ENCODE results near the gene OR6B3. TPM values are rescaled to one million over a fixed set of nuclear protein-coding genes. Genes with fewer than 3 reads are reported as not detected.

Gene OR6B3
- total and polyA plus RNA-seq, 8 donors: not detected

DNA sequence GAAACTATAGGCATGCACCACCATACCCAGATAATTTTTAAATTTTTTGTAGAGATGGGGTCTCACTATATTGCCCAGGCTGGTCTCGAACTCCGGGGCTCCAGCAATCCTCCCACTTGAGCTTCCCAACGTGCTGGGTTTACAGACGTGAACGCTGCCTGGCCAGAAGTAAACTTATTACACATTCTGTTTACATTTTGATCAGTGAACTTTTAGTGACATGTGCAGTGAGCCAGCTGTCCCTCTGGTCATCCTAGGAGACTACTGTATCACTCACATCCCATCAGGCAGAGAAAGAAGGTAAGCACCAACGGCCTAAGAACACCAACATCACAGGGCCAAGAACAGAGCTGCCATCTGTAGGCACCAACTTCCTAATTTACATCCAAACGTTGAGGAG lies 50.3 kb downstream of the OR6B3 start:
- Histone ChIP-seq H3K4me3 (no peak overlapping the region), H3K4me1 (no peaks in the 10 kb centered on the region), H3K27me3 (no peaks in the 10 kb centered on the region), H3K36me3 (peaks cover 0 to 99% of the 10 kb centered on the region in 2 donors), H3K27ac (no peak overlapping the region), H3K9me3 (no peaks in the 10 kb centered on the region)
- no peak for DNase-seq
- intact Hi-C loops (cut with DNase I): no loop called here
- ATAC-seq: no peak
- TF ChIP-seq, protein P1, sequence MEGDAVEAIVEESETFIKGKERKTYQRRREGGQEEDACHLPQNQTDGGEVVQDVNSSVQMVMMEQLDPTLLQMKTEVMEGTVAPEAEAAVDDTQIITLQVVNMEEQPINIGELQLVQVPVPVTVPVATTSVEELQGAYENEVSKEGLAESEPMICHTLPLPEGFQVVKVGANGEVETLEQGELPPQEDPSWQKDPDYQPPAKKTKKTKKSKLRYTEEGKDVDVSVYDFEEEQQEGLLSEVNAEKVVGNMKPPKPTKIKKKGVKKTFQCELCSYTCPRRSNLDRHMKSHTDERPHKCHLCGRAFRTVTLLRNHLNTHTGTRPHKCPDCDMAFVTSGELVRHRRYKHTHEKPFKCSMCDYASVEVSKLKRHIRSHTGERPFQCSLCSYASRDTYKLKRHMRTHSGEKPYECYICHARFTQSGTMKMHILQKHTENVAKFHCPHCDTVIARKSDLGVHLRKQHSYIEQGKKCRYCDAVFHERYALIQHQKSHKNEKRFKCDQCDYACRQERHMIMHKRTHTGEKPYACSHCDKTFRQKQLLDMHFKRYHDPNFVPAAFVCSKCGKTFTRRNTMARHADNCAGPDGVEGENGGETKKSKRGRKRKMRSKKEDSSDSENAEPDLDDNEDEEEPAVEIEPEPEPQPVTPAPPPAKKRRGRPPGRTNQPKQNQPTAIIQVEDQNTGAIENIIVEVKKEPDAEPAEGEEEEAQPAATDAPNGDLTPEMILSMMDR (IDR thresholded peaks at IDR 0.05): no peak

DNA sequence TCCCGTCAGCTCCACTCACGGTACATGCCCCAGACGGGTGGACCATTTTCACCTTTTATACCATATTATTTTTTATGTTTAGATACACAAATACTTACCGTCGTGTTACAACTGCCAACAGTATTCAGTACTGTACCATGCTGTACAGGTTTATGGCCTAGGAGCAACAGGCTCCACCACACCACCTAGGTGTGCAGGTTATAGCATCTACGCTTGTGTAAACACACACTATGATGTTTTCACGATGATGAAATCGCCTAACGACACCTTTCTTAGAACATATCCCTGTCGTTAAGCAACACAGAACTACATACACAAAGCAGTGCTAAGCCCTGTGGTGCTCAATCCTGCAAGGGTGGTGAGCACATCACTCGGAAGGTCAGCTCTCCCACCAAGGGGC lies 52.6 kb downstream of the OR6B3 start:
- TF ChIP-seq, protein P1 (IDR thresholded peaks at IDR 0.05): no peak
- ATAC-seq: no peak
- Histone ChIP-seq H3K36me3 (peaks cover 0 to 90% of the 10 kb centered on the region in 2 donors), H3K4me3 (no peak overlapping the region), H3K27me3 (no peaks in the 10 kb centered on the region), H3K9me3 (no peaks in the 10 kb centered on the region), H3K27ac (no peak overlapping the region), H3K4me1 (no peaks in the 10 kb centered on the region)
- intact Hi-C loops (cut with DNase I): no loop called here
- no peak for DNase-seq

DNA sequence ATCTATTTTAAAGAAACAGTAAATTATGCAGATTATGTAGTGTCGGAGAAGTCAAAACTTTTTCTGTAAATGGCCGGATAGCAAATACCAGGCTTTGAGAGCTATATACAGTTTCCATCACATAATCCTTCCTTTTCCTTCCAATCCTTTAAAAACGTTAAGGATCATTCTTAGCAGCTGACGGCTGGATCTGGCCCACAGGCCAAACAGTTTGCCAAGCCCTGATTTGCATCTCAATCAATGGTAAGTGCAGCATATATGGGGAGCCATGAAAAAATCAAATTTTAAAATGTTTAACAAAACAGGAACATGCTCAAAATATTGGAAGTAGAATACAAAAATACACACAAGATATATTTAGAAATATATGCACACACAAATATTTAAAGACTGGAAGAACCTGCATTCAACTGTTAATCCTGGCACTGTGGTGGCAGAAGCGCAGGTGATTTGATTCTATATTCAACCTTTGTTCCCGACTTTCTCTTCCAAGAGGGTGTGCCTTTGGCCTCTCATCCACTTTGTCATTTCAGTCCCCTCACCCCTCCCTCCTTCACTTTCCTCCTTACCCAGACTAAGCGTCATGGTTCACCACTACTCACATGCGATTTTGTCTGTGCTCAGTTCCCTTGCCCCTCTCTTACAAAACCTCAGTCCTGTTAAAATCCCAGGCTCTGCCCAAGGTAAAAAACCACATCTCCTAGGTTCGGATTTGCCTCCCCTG lies 55.5 kb downstream of the OR6B3 start:
- TF ChIP-seq, protein P1 (IDR thresholded peaks at IDR 0.05): no peak
- H3K4me3 ChIP-seq: no peak overlapping the region
- H3K27ac ChIP-seq: no peak overlapping the region
- ATAC-seq (no peak), DNase-seq (no peak)
- no peaks in the 10 kb centered on the region for H3K27me3 ChIP-seq
- intact Hi-C loops (cut with DNase I): loop anchor here in 1 of 2 donors (10.0 kb wide), 1 partner anchor 73 kb away; no protein-coding TSS in a partner anchor
- H3K4me1 ChIP-seq: no peaks in the 10 kb centered on the region
- H3K9me3 ChIP-seq: no peaks in the 10 kb centered on the region
- H3K36me3 ChIP-seq: peaks cover 0 to 73% of the 10 kb centered on the region in 2 donors

Other genes with a start within 250 kb of the OR6B3 start
- gene NDUFA10, start 28.2 kb downstream of the OR6B3 start, total RNA-seq: 10 to 100 TPM; 87.9 to 98.8 TPM
- 100 to 1,000 TPM in 4 of 6 donors, 10 to 100 TPM in 2; 94.9 to 117 (median 101) TPM for gene NDUFA10, start 28.2 kb downstream of the OR6B3 start, polyA plus RNA-seq (ENCODE audit: insufficient read length in 6 of 6)
- not detected for gene OR6B2, start 23.1 kb downstream of the OR6B3 start, total RNA-seq
- not detected for gene OR6B2, start 23.1 kb downstream of the OR6B3 start, polyA plus RNA-seq (ENCODE audit: insufficient read length in 6 of 6)
- gene COPS9, start 82.8 kb upstream of the OR6B3 start, total RNA-seq: 100 to 1,000 TPM; 108 to 146 TPM
- 100 to 1,000 TPM in 1 of 6 donors, 10 to 100 TPM in 5; 62.4 to 101 (median 80.7) TPM for gene COPS9, start 82.8 kb upstream of the OR6B3 start, polyA plus RNA-seq (ENCODE audit: insufficient read length in 6 of 6)
- gene OTOS, start 87.1 kb upstream of the OR6B3 start, total RNA-seq: not detected
- not detected for gene OTOS, start 87.1 kb upstream of the OR6B3 start, polyA plus RNA-seq (ENCODE audit: insufficient read length in 6 of 6)